Loucy (cell line): ENCODE data around the gene GRID2IP.

Source experiments
- CTCF ChIP-seq: fragments of 200-600 bp; sonication (generic); conservative IDR thresholded peaks from 2 replicates; pipeline ENCODE4 v1.5.1; 2014; ENCODE audit warnings: mild to moderate bottlenecking, antibody characterized with exemption, low read length
- EZH2phosphoT487 ChIP-seq: fragments of 200-600 bp; IDR thresholded peaks from 2 replicates; pipeline ENCODE4 v1.6.1; 2018; ENCODE audit warnings: antibody characterized with exemption, mild to moderate bottlenecking, moderate library complexity, borderline replicate concordance

GRCh38 chr7:6576024-6576866 is 25.0 kb upstream of the GRID2IP start:
- TF ChIP-seq CTCF (peak; percentile 28), EZH2phosphoT487 (no peak)
